GM19099 (cell line): ENCODE results near the gene CFAP298.

Source experiments
- POLR2A ChIP-seq: IDR thresholded peaks from 3 replicates; pipeline ENCODE4 v1.6.1; 2011; ENCODE audit warnings: low read depth; ENCODE audit not compliant: insufficient read length; ENCODE audit errors: extremely low read depth

The CFAP298 gene

GRCh38 chr21:32604464-32604863 lies 7.7 kb downstream of the CFAP298 start:
- TF ChIP-seq POLR2A = no peak

GRCh38 chr21:32603131-32603530 lies 9.0 kb downstream of the CFAP298 start:
- no peak for TF ChIP-seq POLR2A

- no peak for TF ChIP-seq POLR2A
Observed at GRCh38 chr21:32602099-32602498, 10.1 kb downstream of the CFAP298 start.

DNA sequence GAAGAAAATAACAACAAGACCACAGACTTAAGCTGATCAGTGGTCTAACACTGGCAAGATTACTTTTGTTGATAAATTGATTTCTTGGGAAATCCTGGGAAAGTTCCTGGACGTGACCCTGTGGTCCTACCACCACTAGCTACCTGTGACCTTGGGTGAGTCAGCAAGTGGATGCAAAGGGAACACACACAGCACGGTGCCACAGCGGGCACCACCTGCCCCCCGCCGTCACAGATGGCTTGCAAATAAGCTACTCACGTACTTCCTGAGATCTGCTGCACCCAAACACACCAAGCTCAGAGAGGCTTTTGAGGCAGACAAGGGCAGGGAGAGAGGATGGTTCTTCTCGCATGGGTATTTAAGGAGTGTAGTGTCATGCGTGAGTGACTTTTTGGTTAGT lies 12.7 kb downstream of the CFAP298 start:
- no peak for TF ChIP-seq POLR2A

GRCh38 chr21:32599091-32599490 lies 13.1 kb downstream of the CFAP298 start:
- no peak for TF ChIP-seq POLR2A

DNA sequence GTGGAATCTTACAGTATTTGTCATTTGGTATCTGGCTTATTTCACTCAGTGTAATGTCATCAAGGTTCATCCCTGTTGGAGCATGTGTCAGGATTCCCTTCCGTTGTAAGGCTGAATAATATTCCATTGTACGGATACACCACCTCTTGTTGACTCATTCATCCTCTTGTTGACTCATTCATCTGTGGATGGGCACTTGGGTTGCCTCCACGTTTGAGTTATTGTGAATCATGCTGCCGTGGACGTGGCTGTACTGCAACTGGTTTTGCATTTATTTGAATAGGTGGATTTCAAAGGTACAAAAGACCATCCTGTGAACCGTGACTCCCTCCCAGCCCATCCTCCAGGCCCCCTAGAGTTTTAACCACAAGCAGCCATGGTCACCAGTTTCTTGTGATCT lies 15.0 kb downstream of the CFAP298 start:
- no peak for TF ChIP-seq POLR2A

DNA sequence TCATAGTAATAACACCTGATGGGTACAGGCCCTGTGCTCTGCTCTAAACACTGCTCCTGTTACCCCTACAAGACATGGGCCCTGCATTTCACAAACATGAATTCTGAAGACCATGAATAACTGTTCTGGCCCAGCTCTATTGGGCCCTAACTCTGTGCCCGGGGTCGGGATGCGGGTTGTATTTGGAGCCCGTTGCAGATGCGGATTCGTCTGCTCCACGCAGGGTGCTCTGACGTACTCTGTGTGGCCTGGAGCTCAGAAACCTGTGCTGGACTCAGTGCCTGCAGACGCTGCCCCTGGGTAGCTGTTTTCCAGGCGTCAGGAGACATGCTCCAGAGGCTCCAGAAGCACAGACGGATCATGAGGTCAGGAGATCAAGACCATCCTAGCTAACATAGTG lies 16.7 kb downstream of the CFAP298 start:
- TF ChIP-seq POLR2A = no peak

- no peak for TF ChIP-seq POLR2A
Observed at GRCh38 chr21:32593690-32594089, 18.5 kb downstream of the CFAP298 start.

DNA sequence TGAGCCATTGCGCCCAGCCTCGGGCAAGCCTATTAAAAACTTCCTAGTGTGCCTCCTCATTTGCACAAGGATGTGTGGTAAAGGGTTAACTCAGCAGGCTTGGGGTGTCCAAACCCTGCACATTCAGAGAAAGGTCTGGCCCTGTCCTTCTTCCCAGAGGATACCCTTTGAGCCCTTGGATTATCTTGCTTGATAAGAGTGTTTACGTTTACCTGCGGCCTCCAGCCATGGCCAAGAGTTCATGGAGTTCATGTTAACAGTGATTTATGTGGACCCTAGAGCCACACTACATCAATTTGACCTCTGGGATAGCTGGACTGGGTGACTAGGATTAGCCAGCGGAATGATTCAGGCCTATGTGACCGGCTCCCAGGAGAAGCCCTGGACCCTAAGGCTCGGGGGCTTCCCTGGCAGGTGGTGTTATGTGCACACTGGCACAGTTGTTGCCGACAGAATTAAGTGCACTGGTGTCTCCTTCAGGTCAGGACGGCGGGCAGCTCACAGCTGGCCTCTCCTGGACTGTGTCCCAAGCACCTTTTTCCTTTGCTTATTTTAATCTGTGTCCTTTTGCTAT lies 19.2 kb downstream of the CFAP298 start:
- no peak for TF ChIP-seq POLR2A

DNA sequence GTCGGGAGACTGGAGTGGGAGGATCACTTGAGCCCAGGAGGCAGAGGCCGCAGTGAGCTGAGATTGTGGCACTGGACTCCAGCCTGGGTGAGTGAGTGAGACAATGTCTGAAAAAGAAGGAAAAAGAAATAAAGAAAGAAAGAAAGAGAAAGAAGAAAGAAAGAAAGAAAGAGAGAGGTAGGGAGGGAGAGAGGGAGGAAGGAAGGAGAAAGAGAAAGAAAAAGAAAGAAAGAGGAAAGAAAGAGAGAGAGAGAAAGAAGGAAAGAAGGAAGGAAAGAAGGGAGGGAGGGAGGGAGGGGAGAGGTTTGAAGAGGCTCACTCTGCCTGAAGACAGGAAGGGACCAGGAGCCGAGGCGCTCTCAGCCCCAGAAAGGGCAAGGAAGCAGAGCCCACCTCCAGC lies 22.0 kb downstream of the CFAP298 start:
- TF ChIP-seq POLR2A = no peak

GRCh38 chr21:32587651-32588050 lies 24.5 kb downstream of the CFAP298 start:
- TF ChIP-seq POLR2A = no peak

- TF ChIP-seq POLR2A = no peak
Observed at GRCh38 chr21:32587120-32587519, 25.1 kb downstream of the CFAP298 start.

DNA sequence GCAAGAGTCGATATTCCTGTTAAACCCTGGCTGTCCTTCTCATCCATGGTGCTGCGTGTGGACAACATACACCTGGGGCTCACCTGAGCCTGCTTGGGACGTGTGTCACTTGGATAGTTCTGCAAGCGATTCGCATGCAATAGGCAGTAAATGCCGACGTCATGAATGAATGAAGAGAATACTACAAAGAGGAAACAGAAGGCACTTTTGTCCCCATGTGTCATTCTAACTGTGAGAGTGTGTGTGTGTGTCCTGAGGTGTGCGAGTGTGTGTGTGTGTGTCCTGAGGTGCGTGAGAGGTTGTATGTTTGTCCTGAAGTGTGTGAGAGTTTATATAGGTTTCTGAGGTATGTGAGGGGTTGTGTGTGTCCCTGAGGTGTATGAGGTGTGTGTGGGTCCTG lies 26.2 kb downstream of the CFAP298 start:
- no peak for TF ChIP-seq POLR2A

DNA sequence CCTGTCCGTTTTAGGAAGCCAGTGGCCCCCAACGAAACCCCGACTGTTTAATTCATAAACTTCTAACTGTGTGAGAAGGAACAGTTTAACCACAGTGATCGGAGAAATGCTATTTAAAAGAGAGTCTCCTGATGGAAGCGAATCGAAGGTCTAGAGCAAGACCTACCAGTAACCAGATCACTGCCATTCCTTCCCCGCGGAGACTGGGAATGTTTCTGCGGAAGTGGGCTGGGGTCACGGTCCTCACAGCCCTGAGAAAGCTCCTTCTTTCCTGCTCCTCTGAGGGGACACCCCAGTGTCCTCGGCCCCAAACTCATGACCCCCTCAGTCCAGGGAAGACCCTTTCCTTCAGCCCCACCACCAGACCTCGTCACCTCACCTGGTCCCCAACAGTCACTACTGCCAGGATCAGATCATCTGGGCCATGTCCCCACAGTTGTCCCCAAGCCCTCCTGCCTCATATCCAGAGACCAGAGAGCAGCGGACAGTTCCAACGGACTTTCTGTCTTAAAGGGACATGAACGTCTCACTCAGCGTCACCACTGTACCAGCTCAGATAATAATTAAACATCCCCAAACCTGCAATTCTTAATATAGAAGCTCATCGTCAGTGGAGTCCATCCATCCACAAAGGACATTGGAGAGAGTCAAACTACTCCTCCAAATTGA lies 27.0 kb downstream of the CFAP298 start, which contains the start of gene TCP10L:
Gene TCP10L, minus strand, starts transcription at position 482 of the 669 bp plus-strand sequence. CDS start 1,219 bp downstream, outside the sequence.
- TF ChIP-seq POLR2A = no peak

- no peak for TF ChIP-seq POLR2A
Observed at GRCh38 chr21:32584472-32584871, 27.7 kb downstream of the CFAP298 start.

- no peak for TF ChIP-seq POLR2A
Observed at GRCh38 chr21:32581732-32582131, 30.4 kb downstream of the CFAP298 start.

DNA sequence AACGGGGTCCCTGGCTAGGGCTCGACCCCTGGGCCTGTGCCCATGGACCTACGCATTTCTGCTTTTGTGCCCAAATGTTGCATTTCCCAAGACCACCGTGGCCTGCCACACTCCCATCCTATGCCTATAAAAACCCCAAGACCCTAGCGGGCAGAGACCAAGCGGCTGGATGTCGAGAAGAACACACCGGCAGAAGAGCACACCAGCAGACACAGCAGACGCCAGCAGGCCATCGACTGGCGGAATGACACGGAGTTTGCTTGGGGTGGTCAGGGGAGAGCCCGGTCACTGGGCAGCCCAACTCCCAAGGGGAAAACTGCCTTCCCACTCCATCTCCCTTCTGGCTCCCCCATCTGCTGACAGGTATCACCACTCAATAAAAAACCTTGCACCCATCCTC lies 31.2 kb downstream of the CFAP298 start:
- TF ChIP-seq POLR2A = no peak
